Effector memory CD8-positive, alpha-beta T cell (primary cell): ENCODE results near the gene MAG.

Experiments used
- ATAC-seq: fragments of 150-1000 bp; cut with Tn5 transposase; replicated peaks from 2 replicates; pipeline ENCODE4 v1.10.0; 2021; ENCODE audit warnings: mild to moderate bottlenecking, moderate library complexity
- DNase-seq, 3 experiments: peaks; one replicate each; pipeline ENCODE4 v3.0.0; 2021
- H3K27ac Mint-ChIP-seq, 2 donors: one replicate each; pipeline ENCODE4 v1.8.0; 2022; ENCODE audit warnings: mild to moderate bottlenecking in 2 of 2, mixed read lengths in 2 of 2, moderate library complexity in 2 of 2
- H3K27me3 Mint-ChIP-seq, 2 donors: one replicate each; pipeline ENCODE4 v1.8.0; 2022; ENCODE audit warnings: mixed read lengths in 2 of 2
- H3K36me3 Mint-ChIP-seq: one replicate; pipeline ENCODE4 v1.8.0; 2022; ENCODE audit warnings: mild to moderate bottlenecking, moderate library complexity, mixed read lengths; ENCODE audit not compliant: insufficient read depth
- H3K4me1 Mint-ChIP-seq, 2 donors: one replicate each; pipeline ENCODE4 v1.8.0; 2022; ENCODE audit warnings: low read depth in 2 of 2, mixed read lengths in 2 of 2
- H3K4me3 Mint-ChIP-seq, 2 donors: one replicate each; pipeline ENCODE4 v1.8.0; 2022; ENCODE audit warnings: mild to moderate bottlenecking in 2 of 2, mixed read lengths in 2 of 2, moderate library complexity in 2 of 2
- H3K9me3 Mint-ChIP-seq, 2 donors: one replicate each; pipeline ENCODE4 v1.8.0; 2022; ENCODE audit warnings: mixed read lengths in 2 of 2

MAG gene

DNA sequence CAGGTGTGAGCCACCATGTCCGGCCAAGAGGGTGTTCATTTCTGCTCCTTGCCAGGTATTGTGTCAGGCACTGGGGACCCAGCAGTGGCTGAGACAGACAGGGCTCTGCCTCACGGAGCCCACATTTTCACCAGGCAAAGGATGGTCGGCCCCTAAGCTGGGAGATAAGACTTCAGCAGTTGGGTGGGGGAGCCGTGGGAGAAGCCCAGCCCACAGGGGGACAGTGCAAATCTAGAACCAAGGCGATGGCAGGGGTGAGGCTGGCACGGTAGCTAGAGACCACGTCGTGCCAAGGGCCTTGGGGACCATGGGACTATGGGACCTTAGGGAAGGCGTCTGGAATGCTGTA, 34.9 kb upstream of the MAG start:
- H3K4me1 Mint-ChIP-seq = peaks cover 7 to 17% of the 10 kb centered on the region in 2 donors
- no peaks in the 10 kb centered on the region for H3K9me3 Mint-ChIP-seq
- H3K27me3 Mint-ChIP-seq = no peaks in the 10 kb centered on the region
- H3K4me3 Mint-ChIP-seq = no peak overlapping the region
- no peak for ATAC-seq
- no peak for DNase-seq
- peak overlapping the region in 1 of 2 donors; percentile 31 for H3K27ac Mint-ChIP-seq
- peaks cover 36% of the 10 kb centered on the region for H3K36me3 Mint-ChIP-seq

DNA sequence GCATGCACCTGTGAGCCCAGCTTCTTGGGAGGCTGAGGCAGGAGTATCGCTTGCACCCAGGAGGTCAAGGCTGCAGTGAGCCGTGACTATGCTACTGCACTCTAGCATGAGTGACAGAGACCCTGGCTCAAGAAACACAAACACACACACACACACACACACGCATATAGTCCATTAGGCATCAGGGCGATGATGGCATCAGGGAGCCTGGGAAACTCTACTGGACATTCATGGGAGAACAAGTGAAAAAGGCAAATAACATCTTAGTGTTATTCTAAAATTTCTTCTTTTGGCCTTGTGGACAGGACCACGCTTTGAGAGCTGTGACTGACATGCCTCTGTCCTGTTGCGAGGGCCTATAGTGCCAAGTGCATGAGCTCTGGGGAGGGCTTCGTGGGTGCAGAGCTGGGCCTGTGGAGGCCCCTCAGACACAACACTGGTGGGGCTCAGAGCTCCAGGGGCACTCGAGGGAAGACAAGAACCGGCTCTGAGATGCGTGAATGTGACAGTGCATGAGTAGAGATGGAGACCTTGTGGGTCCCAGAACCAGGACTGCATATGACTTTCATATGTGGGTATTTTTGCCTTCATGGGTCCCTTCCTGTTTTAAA, 31.2 kb upstream of the MAG start:
- no peak for ATAC-seq
- DNase-seq = no peak
- Mint-ChIP-seq H3K27ac (peak overlapping the region; percentile 73 to 84), H3K9me3 (no peaks in the 10 kb centered on the region), H3K4me1 (peaks cover 16% of the 10 kb centered on the region in 2 donors), H3K36me3 (peaks cover 34% of the 10 kb centered on the region), H3K27me3 (no peaks in the 10 kb centered on the region), H3K4me3 (no peak overlapping the region)

- Mint-ChIP-seq H3K36me3 (peaks cover 41% of the 10 kb centered on the region), H3K27me3 (no peaks in the 10 kb centered on the region), H3K9me3 (no peaks in the 10 kb centered on the region), H3K4me3 (no peak overlapping the region), H3K27ac (peak overlapping the region; percentile 73 to 84), H3K4me1 (peaks cover 20 to 21% of the 10 kb centered on the region in 2 donors)
- DNase-seq = no peak
- no peak for ATAC-seq
These were observed 30.4 kb upstream of the MAG start for GRCh38 chr19:35261356-35262100.

GRCh38 chr19:35262101-35262761, 29.7 kb upstream of the MAG start:
- peaks cover 42% of the 10 kb centered on the region for H3K36me3 Mint-ChIP-seq
- no peak overlapping the region for H3K27ac Mint-ChIP-seq
- no peak overlapping the region for H3K4me3 Mint-ChIP-seq
- no peak for ATAC-seq
- DNase-seq = no peak
- peaks cover 19 to 20% of the 10 kb centered on the region in 2 donors for H3K4me1 Mint-ChIP-seq
- no peaks in the 10 kb centered on the region for H3K9me3 Mint-ChIP-seq
- H3K27me3 Mint-ChIP-seq = no peaks in the 10 kb centered on the region

DNA sequence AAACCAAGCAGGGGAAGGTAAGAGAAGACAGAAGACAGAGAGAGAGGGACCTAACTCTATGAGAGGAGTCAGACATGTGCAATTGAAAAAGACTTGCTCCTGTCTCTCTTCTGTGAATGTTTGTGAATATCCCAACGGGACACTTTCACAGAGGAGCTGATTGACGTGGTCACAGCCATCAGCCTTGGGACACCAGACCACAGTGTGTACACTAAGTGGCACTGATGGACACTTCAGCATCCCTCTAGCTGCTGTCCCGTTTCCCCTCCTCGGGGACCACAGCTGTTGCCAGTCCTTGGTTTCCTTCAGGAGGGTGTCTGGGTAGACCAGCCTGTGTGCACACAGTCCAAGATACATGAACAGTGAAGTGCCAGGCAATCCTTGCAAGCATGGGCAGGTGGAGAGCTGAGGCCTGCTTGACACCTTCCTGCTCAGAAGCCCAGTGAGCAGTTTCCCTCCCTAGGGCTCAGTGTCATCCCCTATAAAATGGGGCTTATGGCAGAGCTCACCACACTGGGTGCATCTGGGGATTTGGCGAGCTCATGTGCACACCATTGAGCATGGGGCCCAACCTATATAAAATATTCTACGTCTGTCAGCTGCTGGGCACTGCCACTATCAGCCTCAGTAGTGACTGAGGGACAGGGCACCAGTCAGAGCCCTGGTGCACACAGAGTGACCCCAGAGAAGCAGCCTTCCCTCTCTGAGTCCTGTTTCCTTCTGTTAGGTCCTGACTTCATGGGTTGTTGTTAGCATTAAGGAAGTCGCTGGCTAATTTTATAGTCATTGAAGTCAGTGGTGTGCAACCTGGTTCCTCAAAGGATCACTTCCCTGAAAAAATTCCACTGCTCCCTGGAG, 27.5 kb upstream of the MAG start:
- ATAC-seq (no peak), DNase-seq (no peak)
- Mint-ChIP-seq H3K27me3 (no peaks in the 10 kb centered on the region), H3K9me3 (no peaks in the 10 kb centered on the region), H3K4me1 (peaks cover 21 to 25% of the 10 kb centered on the region in 2 donors), H3K36me3 (peaks cover 43% of the 10 kb centered on the region), H3K4me3 (no peak overlapping the region), H3K27ac (peak overlapping the region; percentile 10 to 87)

GRCh38 chr19:35265126-35265899, 26.6 kb upstream of the MAG start:
- peaks cover 43% of the 10 kb centered on the region for H3K36me3 Mint-ChIP-seq

GRCh38 chr19:35265900-35266519, 26.0 kb upstream of the MAG start:
- peak overlapping the region; percentile 88 to 90 for H3K4me3 Mint-ChIP-seq
- DNase-seq (no peak), ATAC-seq (no peak)
- peak overlapping the region; percentile 10 to 87 for H3K27ac Mint-ChIP-seq
- H3K4me1 Mint-ChIP-seq = peaks cover 23 to 24% of the 10 kb centered on the region in 2 donors
- no peaks in the 10 kb centered on the region for H3K9me3 Mint-ChIP-seq
- H3K27me3 Mint-ChIP-seq = no peaks in the 10 kb centered on the region
- peaks cover 47% of the 10 kb centered on the region for H3K36me3 Mint-ChIP-seq

More at GRCh38 chr19:35265126-35265899, 26.6 kb upstream of the MAG start:
- peak overlapping the region; percentile 88 to 90 for H3K4me3 Mint-ChIP-seq
- peak overlapping the region; percentile 10 to 87 for H3K27ac Mint-ChIP-seq
- no peaks in the 10 kb centered on the region for H3K9me3 Mint-ChIP-seq
- peaks cover 21 to 25% of the 10 kb centered on the region in 2 donors for H3K4me1 Mint-ChIP-seq
- DNase-seq (no peak), ATAC-seq (no peak)
- no peaks in the 10 kb centered on the region for H3K27me3 Mint-ChIP-seq

GRCh38 chr19:35266520-35267352, 25.2 kb upstream of the MAG start:
- DNase-seq (no peak), ATAC-seq (no peak)
- H3K4me1 Mint-ChIP-seq = peaks cover 23 to 25% of the 10 kb centered on the region in 2 donors
- H3K9me3 Mint-ChIP-seq = no peaks in the 10 kb centered on the region
- no peaks in the 10 kb centered on the region for H3K27me3 Mint-ChIP-seq
- H3K27ac Mint-ChIP-seq = peak overlapping the region; percentile 96 to 97
- peak overlapping the region; percentile 88 to 90 for H3K4me3 Mint-ChIP-seq
- H3K36me3 Mint-ChIP-seq = peaks cover 53% of the 10 kb centered on the region

- H3K27ac Mint-ChIP-seq = peak overlapping the region; percentile 96 to 97
- peaks cover 23 to 31% of the 10 kb centered on the region in 2 donors for H3K4me1 Mint-ChIP-seq
- H3K9me3 Mint-ChIP-seq = no peaks in the 10 kb centered on the region
- ATAC-seq (peak; percentile 18), DNase-seq (peak in 2 of 3 experiments; percentile 31 to 32)
- peaks cover 51% of the 10 kb centered on the region for H3K36me3 Mint-ChIP-seq
- no peaks in the 10 kb centered on the region for H3K27me3 Mint-ChIP-seq
- peak overlapping the region; percentile 88 to 90 for H3K4me3 Mint-ChIP-seq
These were observed 24.6 kb upstream of the MAG start for GRCh38 chr19:35267353-35267817.

GRCh38 chr19:35267818-35268535, 24.0 kb upstream of the MAG start:
- Mint-ChIP-seq H3K9me3 (no peaks in the 10 kb centered on the region), H3K4me3 (peak overlapping the region; percentile 88 to 90), H3K27me3 (no peaks in the 10 kb centered on the region), H3K4me1 (peaks cover 23 to 34% of the 10 kb centered on the region in 2 donors), H3K36me3 (peaks cover 53% of the 10 kb centered on the region), H3K27ac (peak overlapping the region; percentile 96 to 97)
- ATAC-seq (peak; percentile 63), DNase-seq (peak; percentile 62 to 72 (median 66))
